ENCODE measurements around the gene LGALS16.
"Not testable (repeated sequence)": the region's sequence is repeated elsewhere in the genome, so short reads cannot be mapped to it uniquely, and the experiment has no call there.

Gene LGALS16, protein sequence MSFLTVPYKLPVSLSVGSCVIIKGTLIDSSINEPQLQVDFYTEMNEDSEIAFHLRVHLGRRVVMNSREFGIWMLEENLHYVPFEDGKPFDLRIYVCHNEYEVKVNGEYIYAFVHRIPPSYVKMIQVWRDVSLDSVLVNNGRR

GRCh38 chr19:39655613-39656012 is at the start of gene LGALS16:
LGALS16 (plus strand) TSS chr19:39655913; CDS start chr19:39655962, 49 bp downstream.
- no peak for DNase-seq

DNA sequence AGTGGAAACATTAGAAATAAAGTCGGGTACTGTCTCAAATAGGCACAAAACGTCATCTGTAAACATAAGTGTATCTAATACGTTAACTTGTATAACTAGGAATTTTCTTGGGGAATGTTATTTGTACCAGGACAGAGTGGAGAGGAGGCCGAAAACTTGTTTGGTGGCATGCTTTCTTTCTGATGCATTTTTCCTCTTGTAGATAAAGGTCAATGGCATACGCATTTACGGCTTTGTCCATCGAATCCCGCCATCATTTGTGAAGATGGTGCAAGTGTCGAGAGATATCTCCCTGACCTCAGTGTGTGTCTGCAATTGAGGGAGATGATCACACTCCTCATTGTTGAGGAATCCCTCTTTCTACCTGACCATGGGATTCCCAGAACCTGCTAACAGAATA is 48.7 kb upstream of the LGALS16 start:
- DNase-seq, result no peak

DNA sequence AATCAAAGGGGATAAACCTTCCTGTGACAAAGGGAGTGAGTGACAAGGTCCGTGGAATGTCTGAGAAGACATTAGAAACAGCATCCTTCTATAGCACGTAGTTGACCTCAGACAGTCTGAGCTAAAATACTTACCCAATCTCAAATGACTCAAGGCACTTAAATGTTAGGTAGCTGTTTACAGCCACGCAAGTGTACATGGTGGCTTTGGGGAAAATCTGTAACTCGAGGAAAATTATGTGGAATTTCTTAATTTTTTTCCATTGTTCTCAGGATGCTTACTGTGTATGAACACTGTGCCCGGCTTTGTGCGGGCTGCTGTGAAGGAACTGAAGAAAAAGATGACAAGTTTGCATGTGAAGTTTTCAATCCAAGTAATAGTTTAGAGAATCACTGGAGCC is 48.2 kb upstream of the LGALS16 start:
- no peak for DNase-seq

GRCh38 chr19:39613597-39613996 is 42.1 kb upstream of the LGALS16 start:
- DNase-seq, result no peak

DNA sequence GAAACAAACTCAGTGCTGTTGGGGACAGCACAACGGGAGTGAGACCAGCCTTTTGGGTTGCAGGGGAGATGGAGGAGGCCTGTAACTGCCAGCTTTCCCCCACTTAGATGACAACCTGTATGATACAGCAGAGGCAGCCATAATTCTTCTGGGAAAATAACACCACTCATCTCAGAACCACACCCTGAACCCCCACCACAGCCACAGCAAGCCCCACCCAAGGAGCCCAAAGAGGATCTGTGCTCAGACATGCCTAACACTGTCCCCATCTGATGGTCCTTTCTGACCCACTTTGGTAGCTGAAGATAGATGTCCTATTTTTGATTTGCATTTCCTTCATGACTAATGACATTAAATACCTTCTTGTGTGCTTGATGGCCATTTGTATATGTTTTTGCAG is 38.0 kb upstream of the LGALS16 start:
- no peak for DNase-seq

GRCh38 chr19:39623946-39624345 is 31.8 kb upstream of the LGALS16 start:
- no peak for DNase-seq

DNA sequence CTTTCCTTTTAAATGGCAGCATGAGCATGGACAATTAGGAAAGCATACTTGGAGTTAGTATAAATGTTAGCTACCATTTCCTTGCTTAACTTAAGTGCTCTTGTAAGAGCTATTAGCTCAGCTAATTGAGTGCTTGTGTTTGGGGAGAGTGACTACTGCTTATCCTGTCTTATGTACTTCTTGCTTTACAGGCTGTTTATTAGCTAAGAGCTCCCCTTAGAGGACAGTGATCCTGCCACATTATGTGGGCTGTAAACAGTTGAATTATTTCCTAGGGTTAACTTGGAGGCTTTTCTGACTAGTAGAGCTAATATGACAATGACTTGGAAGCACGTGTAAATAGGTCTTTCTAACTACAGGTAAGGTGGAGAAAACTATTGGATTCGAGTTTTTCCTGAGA is 28.1 kb upstream of the LGALS16 start:
- DNase-seq, result not testable (repeated sequence)

GRCh38 chr19:39631178-39631577 is 24.5 kb upstream of the LGALS16 start:
- no peak for DNase-seq

DNA sequence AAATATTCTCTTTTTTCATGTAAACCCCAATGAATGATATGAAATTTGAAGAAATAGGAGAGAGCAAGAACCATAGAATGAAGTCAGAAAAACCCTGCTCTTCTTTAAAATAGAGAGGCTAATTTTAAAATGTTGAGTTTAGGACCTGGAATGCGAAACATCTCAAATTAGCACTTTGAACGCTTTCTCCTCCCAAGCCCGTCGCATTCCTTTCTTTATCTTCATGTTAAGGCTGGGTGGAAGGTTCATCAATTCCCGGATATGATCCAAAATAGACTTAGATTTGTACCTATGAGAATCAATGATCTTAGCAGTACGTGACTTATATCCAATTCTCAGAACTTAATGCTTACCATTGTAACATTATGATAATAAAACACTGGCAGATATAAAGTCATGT is 24.1 kb upstream of the LGALS16 start:
- DNase-seq, result no peak

- no peak for DNase-seq
Measured at GRCh38 chr19:39637891-39638290, 17.8 kb upstream of the LGALS16 start.

- DNase-seq, result no peak
Measured at GRCh38 chr19:39641773-39642172, 13.9 kb upstream of the LGALS16 start.

DNA sequence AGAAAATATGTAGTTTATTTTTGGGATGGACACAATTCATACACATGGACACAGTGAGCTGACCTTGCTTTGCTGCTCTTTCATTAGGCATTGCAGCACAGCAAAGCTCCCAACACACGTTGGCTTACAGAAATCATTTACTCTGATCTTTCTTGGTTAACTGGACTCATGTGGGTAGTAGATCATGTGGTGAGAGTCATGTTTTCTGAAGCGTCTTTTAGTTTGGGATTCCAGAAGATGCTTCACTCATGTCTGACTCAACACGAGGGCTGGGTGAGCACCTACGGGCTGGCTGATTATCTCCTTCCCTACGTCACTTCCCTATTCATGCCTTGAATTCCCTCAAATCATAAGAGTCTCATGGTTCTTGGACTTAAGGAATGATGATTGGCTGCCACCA is 12.1 kb upstream of the LGALS16 start:
- DNase-seq, result no peak

DNA sequence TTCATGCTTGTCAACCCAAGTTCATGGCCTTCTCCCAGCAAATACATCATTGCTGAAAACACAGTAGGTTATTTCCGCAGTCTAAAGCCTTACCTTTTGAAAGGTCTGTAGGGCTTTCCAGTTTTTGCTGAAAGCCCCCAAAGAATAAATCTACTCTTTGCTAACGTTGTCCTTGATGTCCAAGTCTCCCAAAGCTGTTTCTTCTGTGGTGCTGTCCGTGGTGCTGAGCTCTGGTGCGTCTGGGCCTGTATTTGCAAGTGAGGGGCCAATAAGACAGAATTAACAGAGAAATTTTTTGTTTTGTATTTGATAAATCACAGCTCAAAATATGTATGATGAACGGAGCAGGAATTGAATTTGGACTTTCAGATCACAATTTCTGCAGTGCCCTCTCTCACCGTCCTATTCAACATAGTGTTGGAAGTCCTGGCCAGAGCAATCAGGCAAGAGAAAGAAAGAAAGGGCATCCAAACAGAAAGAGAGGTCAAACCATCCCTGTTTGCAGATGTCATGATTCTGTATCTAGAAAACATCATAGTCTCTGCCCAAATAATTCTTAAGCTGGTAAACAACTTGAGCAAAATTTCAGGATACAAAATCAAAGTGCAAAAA is 9.8 kb upstream of the LGALS16 start:
- DNase-seq, result no peak

DNA sequence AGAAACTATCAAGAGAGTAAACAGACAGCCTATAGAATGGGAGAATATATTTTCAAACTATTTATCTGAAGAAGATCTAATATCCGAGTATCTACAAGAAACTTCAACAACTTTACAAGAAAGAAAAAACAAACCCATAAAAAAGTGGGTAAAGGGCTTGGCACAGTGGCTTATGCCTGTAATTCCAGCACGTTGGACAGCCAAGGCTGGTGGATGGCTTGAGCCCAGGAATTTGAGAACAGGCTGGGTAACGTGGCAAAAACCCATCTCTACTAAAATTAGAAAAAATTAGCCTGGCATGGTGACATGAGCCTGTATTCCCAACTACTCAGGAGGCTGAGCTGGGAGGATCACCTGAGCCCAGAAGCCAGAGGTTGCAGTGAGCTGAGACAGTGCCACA is 7.8 kb upstream of the LGALS16 start:
- no peak for DNase-seq

- DNase-seq, result no peak
Measured at GRCh38 chr19:39659791-39660190, 4.1 kb downstream of the LGALS16 start.

DNA sequence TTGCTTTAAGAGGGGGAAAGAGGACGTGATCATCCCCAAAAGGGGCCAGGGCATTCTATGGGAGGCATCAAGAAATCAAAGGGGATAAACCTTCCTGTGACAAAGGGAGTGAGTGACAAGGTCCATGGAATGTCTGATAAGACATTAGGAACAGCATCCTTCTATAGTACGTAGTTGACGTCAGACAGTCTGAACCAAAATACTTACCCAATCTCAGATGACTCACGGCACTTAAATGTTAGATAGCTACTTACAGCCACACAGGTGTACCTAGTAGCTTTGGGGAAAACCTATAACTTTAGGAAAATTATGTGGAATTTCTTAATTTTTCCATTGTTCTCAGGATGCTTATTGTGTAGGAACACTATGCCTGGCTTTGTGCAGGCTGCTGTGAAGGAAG is 4.9 kb downstream of the LGALS16 start:
- DNase-seq, result no peak

DNA sequence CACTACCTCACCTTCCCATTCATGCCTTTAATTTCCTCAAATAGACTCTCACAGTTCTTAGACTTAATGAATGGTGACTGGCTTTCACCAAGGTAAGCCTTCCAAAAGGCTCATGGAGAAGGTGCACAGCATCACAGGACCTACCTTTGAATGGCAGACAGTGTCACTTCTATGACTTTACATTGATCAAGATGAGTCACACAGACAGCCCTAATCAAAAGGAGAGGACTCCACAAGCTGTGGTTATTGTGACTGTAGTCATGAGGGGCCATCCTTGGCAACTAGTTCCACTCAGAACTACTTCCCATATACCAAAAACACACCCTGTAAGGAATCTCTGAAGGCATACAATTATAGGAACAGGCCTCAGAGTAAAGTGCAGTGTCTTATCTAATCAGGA is 5.9 kb downstream of the LGALS16 start:
- DNase-seq, result no peak

DNA sequence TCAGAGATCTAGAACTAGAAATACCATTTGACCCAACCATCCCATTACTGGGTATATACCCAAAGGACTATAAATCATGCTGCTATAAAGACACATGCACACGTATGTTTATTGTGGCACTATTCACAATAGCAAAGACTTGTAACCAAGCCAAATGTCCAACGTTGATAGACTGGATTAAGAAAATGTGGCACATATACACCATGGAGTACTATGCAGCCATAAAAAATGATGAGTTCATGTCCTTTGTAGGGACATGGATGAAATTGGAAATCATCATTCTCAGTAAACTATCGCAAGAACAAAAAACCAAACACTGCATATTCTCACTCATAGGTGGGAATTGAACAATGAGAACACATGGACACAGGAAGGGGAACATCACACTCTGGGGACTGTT is 14.1 kb downstream of the LGALS16 start:
- DNase-seq, result not testable (repeated sequence)

DNA sequence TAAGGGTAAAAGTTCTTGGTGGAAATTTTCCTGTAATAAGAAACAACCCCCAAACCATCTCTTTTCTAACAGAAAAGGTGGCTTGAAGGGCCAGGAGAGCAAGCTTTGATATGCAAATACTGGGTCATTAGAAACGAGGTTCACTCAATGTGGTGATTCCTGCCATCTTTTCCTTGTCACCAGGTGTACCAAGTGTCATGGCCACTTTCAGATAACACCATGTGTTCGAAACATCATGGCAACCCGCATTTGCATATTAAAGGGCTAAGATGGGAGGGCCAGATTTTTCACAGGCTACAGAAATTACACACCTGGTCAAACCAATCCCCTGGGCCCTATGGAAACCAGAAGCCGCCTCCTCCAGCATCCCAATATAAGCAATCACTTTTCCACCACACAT is 15.3 kb downstream of the LGALS16 start:
- DNase-seq, result no peak

DNA sequence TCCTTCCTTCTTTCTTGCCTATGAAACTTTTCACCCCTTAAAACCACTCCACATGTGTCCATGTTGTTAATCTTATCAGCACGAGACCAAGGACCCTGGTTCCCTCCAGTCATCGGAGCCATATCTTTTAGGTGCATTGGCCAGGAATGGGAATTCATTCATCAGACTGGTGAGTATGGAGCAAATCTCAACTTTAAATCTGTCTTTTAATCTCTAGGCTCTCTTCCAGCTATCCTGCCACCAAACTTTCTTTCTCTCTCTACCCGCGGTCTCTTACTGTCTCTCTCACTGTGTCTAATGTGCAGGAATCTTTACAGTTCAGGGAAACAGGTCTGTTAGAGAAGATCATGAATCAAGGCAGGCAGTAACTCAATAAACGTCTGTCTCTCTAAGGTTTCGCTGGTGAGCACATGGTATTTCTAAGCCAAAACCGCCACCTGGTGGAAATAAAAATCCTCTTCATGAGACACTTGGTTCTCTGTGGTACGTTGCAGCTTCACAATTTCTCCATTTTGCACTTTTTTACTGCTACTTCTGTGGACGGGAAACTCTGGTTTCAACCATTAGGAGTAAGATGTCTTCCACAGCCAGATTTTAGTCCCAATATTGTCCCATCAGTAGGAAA is 16.1 kb downstream of the LGALS16 start:
- peak; percentile 34 for DNase-seq

GRCh38 chr19:39672473-39672872 is 16.8 kb downstream of the LGALS16 start:
- no peak for DNase-seq

GRCh38 chr19:39673862-39674261 is 18.1 kb downstream of the LGALS16 start:
- DNase-seq, result not testable (repeated sequence)

DNA sequence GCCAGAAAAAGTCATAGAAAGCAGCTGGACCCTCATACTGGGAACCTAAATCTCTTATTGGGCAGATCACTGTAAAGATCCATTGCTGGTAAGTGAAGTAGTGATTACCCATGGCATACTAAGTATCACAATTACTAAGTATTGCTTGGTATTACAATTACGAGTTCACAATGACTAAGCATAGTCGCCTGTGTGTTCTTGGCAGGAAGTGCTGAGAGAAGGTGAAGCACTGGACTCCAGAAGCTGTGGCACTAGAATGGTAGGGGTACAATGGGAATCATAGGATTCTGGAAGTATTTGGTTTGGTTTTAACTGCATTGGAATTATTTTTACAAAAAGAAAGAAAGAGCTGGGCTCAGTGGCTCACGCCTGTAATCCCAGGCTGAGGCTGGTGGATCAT is 20.3 kb downstream of the LGALS16 start:
- peak; percentile 38 for DNase-seq

DNA sequence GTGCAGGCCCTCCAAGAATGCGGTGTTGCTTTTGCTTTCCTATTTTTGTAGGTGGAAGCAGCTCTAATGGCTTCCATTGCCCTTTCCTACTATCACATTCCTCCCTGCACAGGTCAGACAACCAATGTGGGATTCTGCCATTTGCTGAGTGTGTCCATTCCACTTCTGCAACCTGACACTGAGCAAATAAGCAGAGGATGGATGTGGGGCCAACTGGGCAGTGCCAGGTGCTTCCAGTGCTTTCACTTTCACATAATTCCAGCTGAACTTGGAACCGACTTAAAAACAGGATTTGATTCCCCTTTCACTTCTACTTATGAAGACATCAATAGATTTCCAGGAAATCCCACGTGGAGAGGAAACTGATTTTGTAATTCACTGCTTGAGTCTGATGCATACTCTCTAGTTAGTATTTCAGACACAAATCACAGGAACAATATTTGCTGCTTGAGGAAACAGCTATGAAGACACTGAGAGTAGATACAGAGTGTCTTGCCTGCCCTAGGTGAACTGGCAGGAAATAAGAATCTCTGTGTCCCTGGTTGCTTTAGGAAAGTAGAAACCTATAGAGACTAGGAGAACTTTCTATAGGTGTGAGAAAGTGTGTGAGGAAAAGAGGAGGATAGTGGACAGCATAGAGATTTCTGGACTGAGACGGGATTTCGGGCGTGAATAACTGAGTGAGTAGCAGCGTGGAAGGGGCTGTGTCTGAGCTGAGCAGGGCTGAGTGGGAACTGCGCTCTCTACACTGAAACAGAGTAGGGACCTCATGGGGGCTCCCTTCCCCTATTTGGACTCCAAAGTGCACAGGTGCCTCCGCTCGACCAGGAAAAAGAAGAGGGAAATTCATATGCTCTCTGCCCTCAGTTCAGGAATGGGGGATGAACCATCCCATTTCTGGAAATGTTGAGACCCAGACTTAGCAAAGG is 22.5 kb downstream of the LGALS16 start:
- no peak for DNase-seq
